Activated gamma-delta T cell treated with anti-CD3 and anti-CD28 coated beads, Interleukin-2, amount 50 U/mL, for 16 hours (primary cell): ENCODE measurements around the gene PITPNM1.
"Not testable (repeated sequence)": the region's sequence is repeated elsewhere in the genome, so short reads cannot be mapped to it uniquely, and the experiment has no call there.

Experiments used
- DNase-seq: peaks from one replicate; pipeline ENCODE4 v3.0.0-alpha.2; 2020; ENCODE audit warnings: low read depth

PITPNM1 gene

GRCh38 chr11:67466367-67466766 lies 38.8 kb downstream of the PITPNM1 start:
- DNase-seq: no peak

- not testable (repeated sequence) for DNase-seq
Observed at GRCh38 chr11:67465530-67465929, 39.6 kb downstream of the PITPNM1 start.

- DNase-seq: no peak
Observed at GRCh38 chr11:67465189-67465510, 40.0 kb downstream of the PITPNM1 start.

GRCh38 chr11:67464411-67465188 lies 40.6 kb downstream of the PITPNM1 start:
- peak; percentile 90 for DNase-seq

GRCh38 chr11:67463680-67464410 lies 41.3 kb downstream of the PITPNM1 start:
- no peak for DNase-seq

- DNase-seq: no peak
Observed at GRCh38 chr11:67463186-67463585, 42.0 kb downstream of the PITPNM1 start.

GRCh38 chr11:67458266-67458665 lies 46.9 kb downstream of the PITPNM1 start:
- DNase-seq: no peak

GRCh38 chr11:67457453-67457852 lies 47.7 kb downstream of the PITPNM1 start:
- no peak for DNase-seq

- DNase-seq: no peak
Observed at GRCh38 chr11:67456068-67456705, 49.0 kb downstream of the PITPNM1 start.

- DNase-seq: no peak
Observed at GRCh38 chr11:67455054-67455453, 50.1 kb downstream of the PITPNM1 start, which contains the start of gene CABP4. TSS of gene CABP4 (plus strand) at chr11:67455354. CDS start at chr11:67455424, 70 bp downstream.

- no peak for DNase-seq
Observed at GRCh38 chr11:67453816-67454732, 51.1 kb downstream of the PITPNM1 start.

GRCh38 chr11:67452141-67452952 lies 52.8 kb downstream of the PITPNM1 start, which contains the start of gene GPR152:
TSS of gene GPR152 (minus strand) at chr11:67452729. CDS start at chr11:67452724, 5 bp downstream.
- no peak for DNase-seq

GRCh38 chr11:67451658-67451976 lies 53.5 kb downstream of the PITPNM1 start:
- DNase-seq: no peak

GRCh38 chr11:67450796-67451657 lies 54.1 kb downstream of the PITPNM1 start:
- DNase-seq: no peak

- DNase-seq: no peak
Observed at GRCh38 chr11:67449116-67449844, 55.9 kb downstream of the PITPNM1 start.

GRCh38 chr11:67448220-67448609 lies 56.9 kb downstream of the PITPNM1 start:
- no peak for DNase-seq

GRCh38 chr11:67445515-67445914 lies 59.6 kb downstream of the PITPNM1 start:
- DNase-seq: no peak

GRCh38 chr11:67442504-67443404 lies 62.4 kb downstream of the PITPNM1 start:
- DNase-seq: no peak
